PC-3 (cell line): ENCODE results near the gene AGAP3. TPM values are rescaled to one million over a fixed set of nuclear protein-coding genes. Genes with fewer than 3 reads are reported as not detected.

Experiments
- ATAC-seq: fragments of 200-7000 bp; cut with Tn5 transposase; 2 replicates; pipeline ENCODE4 v1.9.1; 2020; ENCODE audit warnings: mild to moderate bottlenecking, moderate library complexity
- BruUV-seq: library from RNA; stranded (reverse); fragments of 400-500 nt; replicated peaks from 2 replicates; lab custom pipeline; 2021; lab: Mats Ljungman, UMichigan
- CTCF ChIA-PET: fragments of 300-600 bp; sonication (Branson Sonifier 250); formaldehyde crosslinking; loops from one replicate; lab custom pipeline; 2022; ENCODE audit warnings: antibody characterized with exemption; lab: Charles Lee
- POLR2A ChIA-PET: fragments of 300-600 bp; sonication (Branson Sonifier 250); formaldehyde crosslinking; loops from one replicate; lab custom pipeline; 2022; ENCODE audit warnings: antibody characterized with exemption; ENCODE audit not compliant: unreplicated experiment; lab: Charles Lee
- DNase-seq: peaks from one replicate; pipeline ENCODE4 v3.0.0-alpha.2; 2015
- H2AFZ ChIP-seq: fragments of 300-600 bp; sonication (generic); 2 replicates; pipeline ENCODE4 v1.6.0; 2016; ENCODE audit warnings: antibody characterized with exemption, low read length
- H3F3A ChIP-seq: fragments of 300-600 bp; sonication (generic); one replicate; pipeline ENCODE4 v1.6.0; 2017; ENCODE audit warnings: antibody characterized with exemption, low read length, control low read depth, mild to moderate bottlenecking; ENCODE audit not compliant: unreplicated experiment
- H3K27ac ChIP-seq: fragments of 300-600 bp; sonication (generic); 2 replicates; pipeline ENCODE4 v1.5.1; 2016; ENCODE audit warnings: mild to moderate bottlenecking, low read length
- H3K27me3 ChIP-seq: fragments of 300-600 bp; sonication (generic); 2 replicates; pipeline ENCODE4 v1.6.1; 2016; ENCODE audit warnings: low read length, mixed read lengths
- H3K36me3 ChIP-seq: fragments of 300-600 bp; sonication (generic); 2 replicates; pipeline ENCODE4 v1.6.1; 2016; ENCODE audit warnings: low read depth, mixed run types, low read length, mixed read lengths
- H3K4me1 ChIP-seq: fragments of 300-600 bp; sonication (generic); 2 replicates; pipeline ENCODE4 v1.5.1; 2016; ENCODE audit warnings: low read length; ENCODE audit not compliant: insufficient read depth
- H3K4me2 ChIP-seq: fragments of 300-600 bp; sonication (generic); 2 replicates; pipeline ENCODE4 v1.6.0; 2016; ENCODE audit warnings: low read length
- H3K4me3 ChIP-seq: fragments of 300-600 bp; sonication (generic); 2 replicates; pipeline ENCODE4 v1.5.1; 2016; ENCODE audit warnings: mild to moderate bottlenecking, low read length, mixed read lengths
- H3K79me2 ChIP-seq: fragments of 300-600 bp; sonication (generic); 2 replicates; pipeline ENCODE4 v1.6.1; 2017; ENCODE audit warnings: low read length, mixed read lengths
- H3K9ac ChIP-seq: fragments of 300-600 bp; sonication (generic); 2 replicates; pipeline ENCODE4 v1.6.0; 2016; ENCODE audit warnings: mild to moderate bottlenecking, low read length
- H3K9me2 ChIP-seq: fragments of 300-600 bp; sonication (generic); replicated peaks from 2 replicates; pipeline ENCODE4 v1.6.1; 2016; ENCODE audit warnings: mixed run types, low read length, mixed read lengths
- H3K9me3 ChIP-seq: fragments of 300-600 bp; sonication (generic); 2 replicates; pipeline ENCODE4 v1.6.1; 2016; ENCODE audit warnings: low read length, mixed read lengths
- H4K20me1 ChIP-seq: fragments of 300-600 bp; sonication (generic); 2 replicates; pipeline ENCODE4 v1.6.1; 2016; ENCODE audit warnings: low read length, mixed read lengths
- EZH2 ChIP-seq: fragments of 300-600 bp; sonication (generic); IDR thresholded peaks from one replicate; pipeline ENCODE4 v1.6.1; 2017; ENCODE audit warnings: antibody characterized with exemption, mild to moderate bottlenecking, low read length; ENCODE audit not compliant: unreplicated experiment
- EZH2phosphoT487 ChIP-seq: fragments of 300-600 bp; sonication (generic); IDR thresholded peaks from 2 replicates; pipeline ENCODE4 v1.6.1; 2018; ENCODE audit warnings: mild to moderate bottlenecking, antibody characterized with exemption, low read length, borderline replicate concordance
- intact Hi-C: fragments of 100-400 bp; cut with micrococcal nuclease; formaldehyde crosslinking; loops from 2 replicates; pipeline ENCODE4 v1.9.0; 2023
- total RNA-seq: library from RNA; depleted of rRNA; stranded (reverse); fragments of >200 nt; gene quantifications from 2 replicates; pipeline ENCODE4 v1.2.3, GENCODE V29; 2014
- TF ChIP-seq, protein P1 (sequence below): fragments of 300-600 bp; sonication (generic); conservative IDR thresholded peaks from 2 replicates; pipeline ENCODE4 v1.5.1; 2017; ENCODE audit warnings: antibody characterized with exemption, low read depth, mild to moderate bottlenecking, low read length

AGAP3 gene
- total RNA-seq, 1 experiment from 2014 or later, result 53.5 TPM

DNA sequence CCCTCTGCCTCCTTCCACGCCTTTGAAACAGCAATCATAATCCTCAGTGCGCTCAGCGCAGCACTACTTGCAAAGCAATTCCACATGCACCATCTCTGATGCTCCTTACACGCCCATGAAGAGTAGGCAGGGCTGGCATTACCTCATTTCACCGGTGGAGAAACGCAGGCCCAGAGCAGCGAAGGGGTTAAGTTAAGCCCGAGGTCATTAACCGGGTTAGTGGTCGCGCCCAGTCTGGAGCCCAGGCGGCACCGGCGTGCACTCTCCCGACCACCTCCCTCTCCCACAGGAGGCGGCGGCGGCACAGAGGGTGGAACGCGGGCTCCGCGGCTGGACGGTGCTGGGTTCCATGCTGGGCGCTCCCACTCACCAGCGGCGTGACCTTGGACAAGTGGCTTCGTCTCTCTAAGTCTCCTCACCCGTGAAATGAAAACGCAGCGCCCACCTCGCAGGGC, 6.2 kb upstream of the AGAP3 start:
- H3K27ac ChIP-seq, result peak overlapping the region; percentile 61
- no peaks in the 10 kb centered on the region for H4K20me1 ChIP-seq
- ATAC-seq, result peak; percentile 3
- intact Hi-C loops, result loop anchor here (1.0 kb wide), 3 partner anchors 17 to 52 kb away; partner anchors contain the start of gene ABCB8
- H3F3A ChIP-seq, result no peaks in the 10 kb centered on the region
- H3K9me2 ChIP-seq, result no peaks in the 10 kb centered on the region
- ChIA-PET CTCF (no interaction called here), POLR2A (interaction anchor here (0.6 to 0.7 kb wide), 3 partner anchors 17 to 67 kb away, joined by 3 to 15 read pairs (median 5); no protein-coding TSS in a partner anchor)
- H3K9ac ChIP-seq, result peak overlapping the region; percentile 98
- no peaks in the 10 kb centered on the region for H3K27me3 ChIP-seq
- H3K4me2 ChIP-seq, result peak overlapping the region; percentile 95
- BruUV-seq, result TSS peak; percentile 47
- TF ChIP-seq, protein P1, sequence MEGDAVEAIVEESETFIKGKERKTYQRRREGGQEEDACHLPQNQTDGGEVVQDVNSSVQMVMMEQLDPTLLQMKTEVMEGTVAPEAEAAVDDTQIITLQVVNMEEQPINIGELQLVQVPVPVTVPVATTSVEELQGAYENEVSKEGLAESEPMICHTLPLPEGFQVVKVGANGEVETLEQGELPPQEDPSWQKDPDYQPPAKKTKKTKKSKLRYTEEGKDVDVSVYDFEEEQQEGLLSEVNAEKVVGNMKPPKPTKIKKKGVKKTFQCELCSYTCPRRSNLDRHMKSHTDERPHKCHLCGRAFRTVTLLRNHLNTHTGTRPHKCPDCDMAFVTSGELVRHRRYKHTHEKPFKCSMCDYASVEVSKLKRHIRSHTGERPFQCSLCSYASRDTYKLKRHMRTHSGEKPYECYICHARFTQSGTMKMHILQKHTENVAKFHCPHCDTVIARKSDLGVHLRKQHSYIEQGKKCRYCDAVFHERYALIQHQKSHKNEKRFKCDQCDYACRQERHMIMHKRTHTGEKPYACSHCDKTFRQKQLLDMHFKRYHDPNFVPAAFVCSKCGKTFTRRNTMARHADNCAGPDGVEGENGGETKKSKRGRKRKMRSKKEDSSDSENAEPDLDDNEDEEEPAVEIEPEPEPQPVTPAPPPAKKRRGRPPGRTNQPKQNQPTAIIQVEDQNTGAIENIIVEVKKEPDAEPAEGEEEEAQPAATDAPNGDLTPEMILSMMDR, result no peak
- TF ChIP-seq EZH2 (no peak), EZH2phosphoT487 (no peak)
- H2AFZ ChIP-seq, result peak overlapping the region; percentile 70
- H3K36me3 ChIP-seq, result no peaks in the 10 kb centered on the region; the same call in 1 of the 2 replicates
- H3K4me3 ChIP-seq, result peak overlapping the region; percentile 91
- DNase-seq, result no peak
- H3K79me2 ChIP-seq, result peaks cover 41% of the 10 kb centered on the region
- no peaks in the 10 kb centered on the region for H3K9me3 ChIP-seq
- H3K4me1 ChIP-seq, result peaks cover 34% of the 10 kb centered on the region

DNA sequence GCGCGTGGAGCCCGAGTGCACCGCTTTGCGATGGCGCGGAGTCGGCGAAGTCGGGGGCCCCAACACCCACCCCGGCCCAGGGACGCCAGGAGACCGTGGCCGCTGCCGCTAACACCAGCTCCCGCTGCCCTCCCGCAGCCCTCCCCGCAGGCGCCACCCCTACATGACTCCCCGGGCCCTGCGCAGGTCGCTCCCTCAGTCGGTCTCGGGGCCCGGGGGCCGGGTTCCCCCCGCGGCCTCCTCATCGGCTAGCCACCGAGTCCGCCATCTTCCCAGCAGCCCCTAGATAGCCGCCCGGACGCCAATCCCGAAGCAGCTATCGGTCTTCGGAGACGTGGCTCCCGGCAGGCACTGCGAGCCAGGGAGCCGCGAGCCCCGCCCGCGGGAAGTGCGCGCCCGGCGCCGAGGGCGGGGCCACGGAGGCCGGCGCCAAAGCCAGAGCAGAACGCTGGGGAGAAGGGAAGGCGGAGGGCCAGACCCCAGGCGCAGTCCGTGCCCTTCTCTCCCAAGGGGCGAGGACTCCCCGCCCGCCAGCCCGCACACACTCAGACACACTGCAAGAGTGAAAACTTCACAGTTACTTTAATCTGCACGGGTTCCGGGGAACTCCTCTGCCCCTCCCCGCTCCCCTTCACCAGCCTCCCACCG, 5.6 kb upstream of the AGAP3 start, which contains the start of gene FASTK:
Gene FASTK (minus strand): TSS at position 288 of the 648 bp plus-strand sequence. CDS start 43 bp downstream, at position 245.
- BruUV-seq, result no TSS peak

More for the DNA sequence above, 5.6 kb upstream of the AGAP3 start, which contains the start of gene FASTK:
- POLR2A ChIA-PET, result interaction anchor here (0.6 to 0.7 kb wide), 3 partner anchors 18 to 67 kb away, joined by 3 to 15 read pairs (median 5); no protein-coding TSS in a partner anchor
- Histone ChIP-seq H3K4me3 (peak within 1 kb of the TSS; percentile 91), H3K27ac (peak within 1 kb of the TSS; percentile 65), H3K27me3 (no peaks in the 10 kb centered on the region), H3K36me3 (no peaks in the 10 kb centered on the region; the same call in 1 of the 2 replicates), H3K9ac (peak within 1 kb of the TSS; percentile 98), H3F3A (no peaks in the 10 kb centered on the region), H4K20me1 (no peaks in the 10 kb centered on the region), H3K4me2 (peak within 1 kb of the TSS; percentile 95), H3K4me1 (peaks cover 39% of the 10 kb centered on the region), H2AFZ (peak within 1 kb of the TSS; percentile 70), H3K9me2 (no peaks in the 10 kb centered on the region), H3K9me3 (no peaks in the 10 kb centered on the region), H3K79me2 (peaks cover 41% of the 10 kb centered on the region)
- peak; percentile 62 for ATAC-seq
- DNase-seq, result peak; percentile 94
- TF ChIP-seq, protein P1, result no peak
- TF ChIP-seq EZH2phosphoT487 (no peak), EZH2 (no peak)
- intact Hi-C loops, result loop anchor here (1.0 kb wide), 3 partner anchors 17 to 52 kb away; partner anchors contain the start of gene ABCB8
- CTCF ChIA-PET, result no interaction called here
